Left kidney (tissue), 2 donors: ENCODE results near the gene PRKCD. TPM values are rescaled to one million over a fixed set of nuclear protein-coding genes. Genes with fewer than 3 reads are reported as not detected.
A peak's percentile ranks its signal among the peaks of the same experiment; 100 is the strongest.

Experiments
- DNase-seq: peaks from one replicate; pipeline ENCODE4 v3.0.0-alpha.2; 2013
- polyA plus RNA-seq: library from polyadenylated mRNA; unstranded; fragments of 120-200 nt; gene quantifications from one replicate; pipeline ENCODE4 v1.2.1, GENCODE V29; 2013; ENCODE audit not compliant: insufficient read length

The PRKCD gene
- polyA plus RNA-seq, 1 donor = 20.3 TPM

GRCh38 chr3:53232641-53233377 lies 71.8 kb downstream of the PRKCD start:
- DNase-seq = no peak

- DNase-seq = no peak
Observed at GRCh38 chr3:53234130-53234840, 73.3 kb downstream of the PRKCD start.

GRCh38 chr3:53234841-53235232 lies 73.8 kb downstream of the PRKCD start:
- no peak for DNase-seq

- no peak for DNase-seq
Observed at GRCh38 chr3:53235545-53235944, 74.5 kb downstream of the PRKCD start.

- no peak for DNase-seq
Observed at GRCh38 chr3:53236112-53236841, 75.3 kb downstream of the PRKCD start.

- DNase-seq = peak; percentile 71
Observed at GRCh38 chr3:53238051-53238850, 77.2 kb downstream of the PRKCD start.

- no peak for DNase-seq
Observed at GRCh38 chr3:53238886-53239285, 77.9 kb downstream of the PRKCD start.

GRCh38 chr3:53239800-53240199 lies 78.8 kb downstream of the PRKCD start:
- DNase-seq = no peak

GRCh38 chr3:53240989-53241972 lies 80.3 kb downstream of the PRKCD start:
- no peak for DNase-seq

GRCh38 chr3:53242155-53242554 lies 81.1 kb downstream of the PRKCD start:
- no peak for DNase-seq

Other genes starting within 250 kb of the PRKCD start
- gene SFMBT1, start 115.1 kb upstream of the PRKCD start, polyA plus RNA-seq = 12.5 TPM
- 25.1 TPM for gene RFT1, start 30.8 kb upstream of the PRKCD start, polyA plus RNA-seq
- gene TKT, start 94.8 kb downstream of the PRKCD start, polyA plus RNA-seq = 88.8 TPM
- 34.7 TPM for gene DCP1A, start 186.3 kb downstream of the PRKCD start, polyA plus RNA-seq